HG03354 (cell line): Measurements from ENCODE around the gene ARHGAP4.

Source experiments
- ATAC-seq: cut with Tn5 transposase; IDR thresholded peaks from one replicate; pipeline ENCODE4 v1.9.1; 2021; ENCODE audit warnings: mild to moderate bottlenecking; ENCODE audit not compliant: unreplicated experiment, poor library complexity, severe bottlenecking

Gene ARHGAP4

GRCh38 chrX:153910446-153910845 is 15.6 kb downstream of the ARHGAP4 start:
- no peak for ATAC-seq

DNA sequence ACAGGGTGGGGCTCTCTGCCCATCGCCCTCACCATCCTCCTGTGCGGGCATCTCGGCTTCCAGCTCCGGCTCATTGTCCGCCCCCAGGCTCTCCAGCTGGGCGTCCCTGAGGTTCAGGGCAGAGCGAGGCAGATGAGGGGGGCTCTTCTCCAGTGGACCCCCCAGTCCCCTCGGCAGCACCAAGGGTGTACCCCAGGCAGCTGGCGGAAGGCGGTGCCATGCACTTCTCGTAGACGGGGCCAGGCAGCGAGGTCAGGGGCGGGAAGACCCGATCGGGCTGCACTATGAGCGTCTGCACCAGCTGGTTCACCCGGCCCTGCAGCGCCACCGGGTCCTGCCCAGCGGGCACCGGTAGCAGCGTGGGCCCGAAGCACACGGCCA is 16.1 kb downstream of the ARHGAP4 start:
- ATAC-seq = no peak

- peak; percentile 48 for ATAC-seq
Measured at GRCh38 chrX:153909024-153909979, 16.8 kb downstream of the ARHGAP4 start.

- no peak for ATAC-seq
Measured at GRCh38 chrX:153908219-153908860, 17.7 kb downstream of the ARHGAP4 start.

DNA sequence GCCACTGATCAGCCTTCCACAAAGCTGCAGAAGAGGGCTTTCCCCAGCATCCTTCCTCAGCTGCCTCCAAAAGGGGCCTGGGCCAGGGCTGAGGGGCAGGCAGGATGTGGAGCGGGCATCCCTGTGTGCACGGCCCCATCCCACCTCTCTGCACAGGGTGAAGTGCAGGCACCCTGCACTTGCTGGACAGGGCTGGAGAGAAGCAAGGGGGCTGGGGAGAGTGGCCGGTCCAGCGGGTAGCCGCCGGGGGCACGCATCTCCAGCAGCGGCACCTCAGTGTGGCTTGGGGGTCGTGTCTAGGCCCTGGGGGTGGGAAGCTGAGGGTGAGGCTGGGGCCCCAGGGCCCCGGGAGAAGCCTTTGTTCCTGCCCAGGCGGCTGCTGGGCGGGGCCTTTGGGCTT is 18.6 kb downstream of the ARHGAP4 start:
- ATAC-seq = no peak

DNA sequence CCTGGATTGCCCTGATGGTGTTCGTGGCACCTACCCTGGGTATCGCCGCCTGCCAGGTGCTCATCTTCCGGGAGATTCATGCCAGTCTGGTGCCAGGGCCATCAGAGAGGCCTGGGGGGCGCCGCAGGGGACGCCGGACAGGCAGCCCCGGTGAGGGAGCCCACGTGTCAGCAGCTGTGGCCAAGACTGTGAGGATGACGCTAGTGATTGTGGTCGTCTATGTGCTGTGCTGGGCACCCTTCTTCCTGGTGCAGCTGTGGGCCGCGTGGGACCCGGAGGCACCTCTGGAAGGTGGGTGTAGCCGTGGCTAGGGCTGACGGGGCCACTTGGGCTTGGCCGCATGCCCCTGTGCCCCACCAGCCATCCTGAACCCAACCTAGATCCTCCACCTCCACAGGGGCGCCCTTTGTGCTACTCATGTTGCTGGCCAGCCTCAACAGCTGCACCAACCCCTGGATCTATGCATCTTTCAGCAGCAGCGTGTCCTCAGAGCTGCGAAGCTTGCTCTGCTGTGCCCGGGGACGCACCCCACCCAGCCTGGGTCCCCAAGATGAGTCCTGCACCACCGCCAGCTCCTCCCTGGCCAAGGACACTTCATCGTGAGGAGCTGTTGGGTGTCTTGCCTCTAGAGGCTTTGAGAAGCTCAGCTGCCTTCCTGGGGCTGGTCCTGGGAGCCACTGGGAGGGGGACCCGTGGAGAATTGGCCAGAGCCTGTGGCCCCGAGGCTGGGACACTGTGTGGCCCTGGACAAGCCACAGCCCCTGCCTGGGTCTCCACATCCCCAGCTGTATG is 19.7 kb downstream of the ARHGAP4 start:
- no peak for ATAC-seq

GRCh38 chrX:153905481-153906095 is 20.5 kb downstream of the ARHGAP4 start:
- ATAC-seq = no peak

GRCh38 chrX:153903991-153904957 is 21.8 kb downstream of the ARHGAP4 start, which contains the start of gene AVPR2:
AVPR2 (plus strand) TSS chrX:153904673; CDS start chrX:153905146, 473 bp downstream.
- ATAC-seq = no peak

DNA sequence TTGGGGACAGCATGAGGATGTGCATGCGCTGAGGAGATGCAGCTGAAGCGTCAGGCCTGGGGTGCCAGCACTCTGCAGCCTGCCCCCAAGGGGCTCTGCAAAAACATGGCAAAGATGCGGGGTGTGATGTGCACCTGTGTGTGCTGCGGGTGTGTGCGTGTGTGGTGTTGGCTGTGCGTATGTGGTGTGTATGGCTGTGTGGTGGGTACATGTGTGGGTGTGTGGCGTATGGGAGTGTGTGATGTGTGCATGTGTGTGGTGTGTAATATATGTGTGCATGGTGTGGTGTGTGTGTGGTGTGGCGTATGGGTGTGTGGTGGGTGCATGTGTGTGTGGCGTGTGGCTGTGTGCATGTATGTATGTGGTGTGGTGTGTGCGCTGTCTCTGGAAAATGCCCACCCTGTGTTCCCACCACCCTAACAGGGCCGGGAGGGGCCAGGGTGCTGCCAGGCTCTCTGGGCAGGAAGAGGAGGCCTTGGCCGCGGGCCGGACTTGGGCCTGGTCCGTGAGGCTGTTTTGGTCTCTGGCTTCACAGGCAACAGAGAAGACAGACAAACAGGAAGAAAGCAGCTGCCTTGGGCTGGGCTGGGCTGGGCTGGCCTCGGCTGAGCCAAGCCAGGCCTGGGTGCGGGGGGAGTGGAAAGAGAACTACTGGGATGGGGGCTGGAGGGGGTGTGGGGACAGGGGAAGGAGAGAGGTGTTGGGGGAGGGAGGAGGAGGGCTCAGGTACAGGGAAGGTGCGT is 22.7 kb downstream of the ARHGAP4 start:
- no peak for ATAC-seq

- no peak for ATAC-seq
Measured at GRCh38 chrX:153902385-153902784, 23.7 kb downstream of the ARHGAP4 start.

GRCh38 chrX:153901753-153902140 is 24.3 kb downstream of the ARHGAP4 start:
- ATAC-seq = no peak

DNA sequence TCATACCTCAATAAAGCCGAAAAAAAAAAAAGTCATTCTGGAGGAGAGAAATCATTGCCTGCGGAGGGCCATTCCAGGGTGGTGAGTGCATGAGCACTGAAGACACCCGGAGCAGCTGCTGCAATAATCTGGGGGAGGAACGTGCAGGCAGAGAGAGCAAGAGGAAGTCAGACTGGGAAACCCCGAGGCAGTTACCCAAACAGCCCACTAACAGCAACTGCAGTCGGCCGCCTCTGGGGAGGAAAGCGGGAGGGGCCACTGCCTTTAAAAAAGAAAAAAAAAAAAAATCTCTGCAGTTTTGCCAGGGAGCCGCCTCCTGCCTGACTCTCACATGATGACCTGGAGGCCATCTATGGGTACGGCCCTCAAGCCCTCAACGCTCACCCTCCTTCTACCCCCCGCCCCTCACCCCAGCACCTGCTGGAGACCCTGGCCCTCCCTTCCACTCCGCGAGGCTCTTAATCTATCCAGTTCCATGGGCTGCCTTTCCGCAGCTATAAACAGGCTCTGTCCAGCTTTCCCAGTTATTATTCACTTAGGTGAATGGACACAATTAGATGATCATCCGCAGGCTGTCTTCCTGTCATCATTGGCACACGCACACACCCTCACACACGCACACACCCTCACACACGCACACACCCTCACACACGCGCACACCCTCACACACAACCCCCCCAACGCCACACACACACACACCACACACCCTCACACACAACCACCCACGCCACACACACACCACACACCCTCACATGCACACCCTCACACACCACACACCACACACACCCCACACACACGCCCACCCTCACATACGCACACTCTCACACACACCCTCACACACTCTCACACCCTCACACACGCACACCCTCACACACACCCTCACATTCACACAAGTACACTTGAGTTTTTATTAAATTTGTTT is 25.0 kb downstream of the ARHGAP4 start:
- ATAC-seq = peak; percentile 78

DNA sequence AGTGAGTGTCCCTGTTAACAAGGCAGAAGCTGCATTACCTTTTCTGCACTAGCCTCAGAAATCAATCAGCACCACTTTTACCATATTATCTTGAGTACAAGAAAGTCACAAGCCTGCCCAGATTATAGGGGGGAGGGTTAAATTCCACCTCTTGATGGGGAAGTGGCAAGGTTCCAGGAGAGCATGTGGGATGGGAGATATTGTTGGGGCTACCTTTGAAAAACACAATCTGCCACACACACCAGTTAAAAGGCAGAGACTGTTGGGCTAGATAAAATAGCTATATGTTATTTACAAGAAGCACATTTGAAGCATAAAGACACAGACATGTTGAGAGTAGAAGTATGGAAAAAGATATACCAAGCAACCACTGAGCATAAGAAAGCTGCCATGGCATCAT is 28.2 kb downstream of the ARHGAP4 start:
- no peak for ATAC-seq

- ATAC-seq = no peak
Measured at GRCh38 chrX:153889123-153889522, 36.9 kb downstream of the ARHGAP4 start.

DNA sequence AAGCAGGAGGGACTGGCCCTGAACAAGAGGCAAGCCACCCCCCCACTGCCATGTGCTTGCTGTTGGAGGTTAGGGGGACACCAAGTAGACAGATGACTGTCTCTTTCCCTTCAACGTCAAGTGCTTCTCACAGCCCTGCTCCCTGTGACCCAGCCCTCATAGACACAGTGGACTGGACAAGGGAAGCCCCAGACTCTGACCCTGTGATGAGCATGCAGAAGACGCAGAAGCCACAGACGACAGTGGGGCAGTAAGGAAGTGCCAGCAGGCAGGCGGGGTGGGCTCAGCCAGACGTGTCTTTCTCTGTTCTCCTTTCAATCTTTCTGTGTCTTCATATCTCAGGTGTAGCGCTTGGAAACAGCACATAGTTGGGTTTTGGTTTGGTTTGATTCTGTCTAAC is 37.7 kb downstream of the ARHGAP4 start:
- no peak for ATAC-seq

GRCh38 chrX:153887385-153887784 is 38.7 kb downstream of the ARHGAP4 start:
- no peak for ATAC-seq

DNA sequence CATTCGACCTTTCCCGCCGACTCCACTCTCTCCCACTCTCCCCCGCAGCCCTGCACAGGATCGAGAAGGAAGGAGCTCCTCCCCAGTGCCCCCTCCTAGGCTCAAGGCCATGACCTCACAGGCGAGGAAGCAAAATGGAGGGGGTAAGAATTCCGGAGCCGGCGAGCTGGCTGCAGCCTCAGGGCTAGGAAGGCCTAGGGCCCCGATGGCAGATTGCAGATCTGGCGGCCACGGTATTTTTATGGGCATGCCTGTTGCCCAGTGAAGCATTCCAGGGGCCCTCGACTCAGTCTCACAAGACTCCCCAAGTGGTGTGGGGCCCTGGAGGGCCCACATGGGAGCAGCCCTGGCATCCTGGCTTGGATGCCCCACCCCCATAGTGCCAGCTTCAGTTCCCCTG is 39.1 kb downstream of the ARHGAP4 start:
- no peak for ATAC-seq
